Nephron (organoid): Measurements from ENCODE around the gene CKAP4.

Source experiments
- H3K27ac Mint-ChIP-seq, 3 experiments: 2 replicates each; pipeline ENCODE4 v1.8.0; 2020; ENCODE audit warnings: mixed read lengths in 3 of 3, mild to moderate bottlenecking in 2 of 3, moderate library complexity in 1 of 3
- H3K27me3 Mint-ChIP-seq: 2 replicates; pipeline ENCODE4 v1.8.0; 2021; ENCODE audit warnings: low read depth, mild to moderate bottlenecking, moderate library complexity, mixed read lengths
- H3K36me3 Mint-ChIP-seq: 2 replicates; pipeline ENCODE4 v1.8.0; 2020; ENCODE audit warnings: low read depth, mixed read lengths
- H3K4me1 Mint-ChIP-seq: 2 replicates; pipeline ENCODE4 v1.8.0; 2020; ENCODE audit warnings: mixed read lengths
- H3K4me3 Mint-ChIP-seq, 3 experiments: 2 replicates each; pipeline ENCODE4 v1.8.0; 2020; ENCODE audit warnings: mild to moderate bottlenecking in 3 of 3, mixed read lengths in 3 of 3, moderate library complexity in 2 of 3
- H3K9me3 Mint-ChIP-seq: 2 replicates; pipeline ENCODE4 v1.8.0; 2020; ENCODE audit warnings: mixed read lengths
- CTCF ChIP-seq, 3 experiments: fragments of 200-600 bp; sonication (generic); IDR thresholded peaks; one replicate each; pipeline ENCODE4 v1.5.0; 2021; ENCODE audit warnings: antibody characterized with exemption in 3 of 3; ENCODE audit not compliant: unreplicated experiment in 3 of 3

The CKAP4 gene

GRCh38 chr12:106271575-106272505 is 24.0 kb upstream of the CKAP4 start:
- H3K27me3 Mint-ChIP-seq, result no peaks in the 10 kb centered on the region
- no peak overlapping the region for H3K4me3 Mint-ChIP-seq
- H3K4me1 Mint-ChIP-seq, result peaks cover 5% of the 10 kb centered on the region
- no peaks in the 10 kb centered on the region for H3K9me3 Mint-ChIP-seq
- no peak overlapping the region for H3K27ac Mint-ChIP-seq
- no peaks in the 10 kb centered on the region for H3K36me3 Mint-ChIP-seq
- TF ChIP-seq CTCF (IDR thresholded peaks at IDR 0.05; ENCODE audit: unreplicated experiment in 3 of 3), result no peak

- Mint-ChIP-seq H3K4me3 (no peak overlapping the region), H3K9me3 (peaks cover 2% of the 10 kb centered on the region), H3K27me3 (no peaks in the 10 kb centered on the region), H3K36me3 (no peaks in the 10 kb centered on the region), H3K27ac (no peak overlapping the region), H3K4me1 (no peaks in the 10 kb centered on the region)
- TF ChIP-seq CTCF (IDR thresholded peaks at IDR 0.05; ENCODE audit: unreplicated experiment in 3 of 3), result no peak
These were observed 21.4 kb upstream of the CKAP4 start for GRCh38 chr12:106269150-106269771.

GRCh38 chr12:106267535-106267934 is 19.7 kb upstream of the CKAP4 start:
- Mint-ChIP-seq H3K27ac (no peak overlapping the region), H3K9me3 (peaks cover 8% of the 10 kb centered on the region), H3K4me1 (no peaks in the 10 kb centered on the region), H3K27me3 (no peaks in the 10 kb centered on the region), H3K4me3 (no peak overlapping the region), H3K36me3 (no peaks in the 10 kb centered on the region)
- TF ChIP-seq CTCF (IDR thresholded peaks at IDR 0.05; ENCODE audit: unreplicated experiment in 3 of 3), result no peak

- H3K4me3 Mint-ChIP-seq, result no peak overlapping the region
- H3K27ac Mint-ChIP-seq, result no peak overlapping the region
- H3K36me3 Mint-ChIP-seq, result no peaks in the 10 kb centered on the region
- H3K9me3 Mint-ChIP-seq, result peaks cover 12% of the 10 kb centered on the region
- no peak for TF ChIP-seq CTCF (IDR thresholded peaks at IDR 0.05; ENCODE audit: unreplicated experiment in 3 of 3)
- no peaks in the 10 kb centered on the region for H3K27me3 Mint-ChIP-seq
- no peaks in the 10 kb centered on the region for H3K4me1 Mint-ChIP-seq
These were observed 17.3 kb upstream of the CKAP4 start for GRCh38 chr12:106265116-106265515.

- H3K27ac Mint-ChIP-seq, result no peak overlapping the region
- no peaks in the 10 kb centered on the region for H3K4me1 Mint-ChIP-seq
- no peaks in the 10 kb centered on the region for H3K27me3 Mint-ChIP-seq
- no peak for TF ChIP-seq CTCF (IDR thresholded peaks at IDR 0.05; ENCODE audit: unreplicated experiment in 3 of 3)
- H3K36me3 Mint-ChIP-seq, result no peaks in the 10 kb centered on the region
- peaks cover 10% of the 10 kb centered on the region for H3K9me3 Mint-ChIP-seq
- no peak overlapping the region for H3K4me3 Mint-ChIP-seq
These were observed 11.1 kb upstream of the CKAP4 start for GRCh38 chr12:106258935-106259334.
